NCI-H187 (cell line): ENCODE measurements around the gene CPLANE2.
A peak's percentile ranks its signal among the peaks of the same experiment; 100 is the strongest.
"Not testable (repeated sequence)": the region's sequence is repeated elsewhere in the genome, so short reads cannot be mapped to it uniquely, and the experiment has no call there.

Experiments
- DNase-seq, 2 experiments: peaks; one replicate each; lab custom pipeline; 2025; lab: John Stamatoyannopoulos, UW

CPLANE2 gene

GRCh38 chr1:16229976-16230740 is 6.8 kb downstream of the CPLANE2 start:
- no peak for DNase-seq

- DNase-seq = peak; percentile 25 to 57
Observed at GRCh38 chr1:16226490-16227179, 10.3 kb downstream of the CPLANE2 start.

- no peak for DNase-seq
Observed at GRCh38 chr1:16226129-16226489, 10.9 kb downstream of the CPLANE2 start.

- DNase-seq = no peak
Observed at GRCh38 chr1:16224472-16224871, 12.5 kb downstream of the CPLANE2 start.

GRCh38 chr1:16222716-16223115 is 14.3 kb downstream of the CPLANE2 start:
- DNase-seq = not testable (repeated sequence)

GRCh38 chr1:16221499-16221898 is 15.5 kb downstream of the CPLANE2 start:
- no peak for DNase-seq

GRCh38 chr1:16219968-16220500 is 16.9 kb downstream of the CPLANE2 start:
- no peak for DNase-seq

- DNase-seq = no peak
Observed at GRCh38 chr1:16218674-16219071, 18.3 kb downstream of the CPLANE2 start.

GRCh38 chr1:16218014-16218673 is 18.8 kb downstream of the CPLANE2 start:
- no peak for DNase-seq

- peak; percentile 85 to 95 for DNase-seq
Observed at GRCh38 chr1:16217061-16217785, 19.8 kb downstream of the CPLANE2 start.

- DNase-seq = peak; percentile 6 to 66
Observed at GRCh38 chr1:16215882-16216753, 20.9 kb downstream of the CPLANE2 start.

- not testable (repeated sequence) for DNase-seq
Observed at GRCh38 chr1:16215240-16215639, 21.7 kb downstream of the CPLANE2 start.

- DNase-seq = not testable (repeated sequence)
Observed at GRCh38 chr1:16213544-16213943, 23.4 kb downstream of the CPLANE2 start.

GRCh38 chr1:16213013-16213412 is 24.0 kb downstream of the CPLANE2 start:
- no peak for DNase-seq

- DNase-seq = no peak
Observed at GRCh38 chr1:16212251-16212961, 24.6 kb downstream of the CPLANE2 start, which contains the start of gene ARHGEF19. TSS of gene ARHGEF19 (minus strand) at chr1:16212652. CDS start at chr1:16209054, 3,598 bp downstream.

GRCh38 chr1:16211824-16212223 is 25.2 kb downstream of the CPLANE2 start:
- DNase-seq = no peak

- DNase-seq = no peak
Observed at GRCh38 chr1:16210581-16210980, 26.4 kb downstream of the CPLANE2 start.

- no peak for DNase-seq
Observed at GRCh38 chr1:16209847-16210407, 27.1 kb downstream of the CPLANE2 start.

- no peak for DNase-seq
Observed at GRCh38 chr1:16209132-16209846, 27.7 kb downstream of the CPLANE2 start.
